Measurements from ENCODE around the gene IFNA16. TPM values are rescaled to one million over a fixed set of nuclear protein-coding genes. Genes with fewer than 3 reads are reported as not detected.
A peak's percentile ranks its signal among the peaks of the same experiment; 100 is the strongest.
"Not testable (repeated sequence)": the region's sequence is repeated elsewhere in the genome, so short reads cannot be mapped to it uniquely, and the experiment has no call there.

Gene IFNA16
- total and polyA plus RNA-seq, 11 donors, result not detected

DNA sequence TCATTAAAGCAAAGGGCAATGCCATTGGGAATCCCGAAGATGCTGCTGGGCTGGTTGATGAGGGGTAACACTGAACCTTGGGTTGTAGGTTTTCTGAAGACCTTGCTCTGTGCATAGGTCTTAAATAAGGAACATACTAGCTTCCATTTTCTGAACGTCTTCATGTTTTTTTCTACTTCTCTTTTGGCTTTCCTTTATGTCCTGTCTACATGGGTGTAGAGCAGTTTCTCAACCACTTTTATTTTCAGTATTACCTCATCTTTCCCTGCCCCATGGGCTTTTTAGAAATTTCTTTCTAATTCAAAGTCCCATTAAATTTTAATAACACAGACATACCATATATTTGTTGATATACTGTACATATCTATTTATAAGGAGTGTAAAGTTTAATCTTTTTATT lies 22.8 kb upstream of the IFNA16 start, which contains the start of gene IFNA14:
IFNA14 (minus strand) TSS at position 95 of the 400 bp plus-strand sequence; CDS start at position 25, 70 bp downstream.
- H3K36me3 ChIP-seq, result no peaks in the 10 kb centered on the region
- intact Hi-C loops (cut with DNase I), result loop anchor here in 2 of 10 donors (10.0 kb wide), 1 partner anchor 545 kb away; no protein-coding TSS in a partner anchor
- H3K4me1 ChIP-seq, result peaks cover 0 to 5% (median 0%) of the 10 kb centered on the region in 12 donors
- no peak within 1 kb of the TSS for H3K4me3 ChIP-seq
- TF ChIP-seq POLR2A (IDR thresholded peaks at IDR 0.05), result no peak
- TF ChIP-seq, protein P1, sequence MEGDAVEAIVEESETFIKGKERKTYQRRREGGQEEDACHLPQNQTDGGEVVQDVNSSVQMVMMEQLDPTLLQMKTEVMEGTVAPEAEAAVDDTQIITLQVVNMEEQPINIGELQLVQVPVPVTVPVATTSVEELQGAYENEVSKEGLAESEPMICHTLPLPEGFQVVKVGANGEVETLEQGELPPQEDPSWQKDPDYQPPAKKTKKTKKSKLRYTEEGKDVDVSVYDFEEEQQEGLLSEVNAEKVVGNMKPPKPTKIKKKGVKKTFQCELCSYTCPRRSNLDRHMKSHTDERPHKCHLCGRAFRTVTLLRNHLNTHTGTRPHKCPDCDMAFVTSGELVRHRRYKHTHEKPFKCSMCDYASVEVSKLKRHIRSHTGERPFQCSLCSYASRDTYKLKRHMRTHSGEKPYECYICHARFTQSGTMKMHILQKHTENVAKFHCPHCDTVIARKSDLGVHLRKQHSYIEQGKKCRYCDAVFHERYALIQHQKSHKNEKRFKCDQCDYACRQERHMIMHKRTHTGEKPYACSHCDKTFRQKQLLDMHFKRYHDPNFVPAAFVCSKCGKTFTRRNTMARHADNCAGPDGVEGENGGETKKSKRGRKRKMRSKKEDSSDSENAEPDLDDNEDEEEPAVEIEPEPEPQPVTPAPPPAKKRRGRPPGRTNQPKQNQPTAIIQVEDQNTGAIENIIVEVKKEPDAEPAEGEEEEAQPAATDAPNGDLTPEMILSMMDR (IDR thresholded peaks at IDR 0.05), result no peak
- H3K27me3 ChIP-seq, result peaks cover 0 to 26% (median 7%) of the 10 kb centered on the region in 9 donors
- DNase-seq (no peak), ATAC-seq (no peak)
- no peak within 1 kb of the TSS for H3K27ac ChIP-seq
- no peaks in the 10 kb centered on the region for H3K9me3 ChIP-seq
- 71 to 87% (median 84%) methylated on average over 2 of the region's 2 CpGs for WGBS, 4 donors

DNA sequence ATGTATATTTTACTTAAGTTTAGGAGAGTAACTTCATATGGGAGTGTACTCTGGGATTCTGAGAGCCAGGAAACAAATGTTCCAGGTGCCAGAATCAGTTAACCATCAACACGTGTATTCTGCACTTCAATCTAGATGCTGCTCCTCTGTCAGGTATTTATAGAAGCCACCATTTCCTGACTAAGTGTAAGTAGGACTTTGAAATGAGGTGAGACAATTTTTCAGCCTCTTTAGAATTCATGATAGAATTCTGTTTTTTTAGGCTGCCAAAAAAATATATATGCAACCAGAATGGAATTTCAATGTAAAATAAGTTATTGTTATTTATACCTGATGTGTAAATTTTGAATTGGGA lies 19.2 kb upstream of the IFNA16 start:
- peaks cover 0 to 11% (median 0%) of the 10 kb centered on the region in 9 donors for H3K27me3 ChIP-seq
- H3K9me3 ChIP-seq, ATAC-seq, H3K36me3 ChIP-seq, H3K4me1 ChIP-seq, H3K27ac ChIP-seq, H3K4me3 ChIP-seq, DNase-seq: not testable (repeated sequence)
- intact Hi-C loops (cut with DNase I), result loop anchor here in 2 of 10 donors (10.0 kb wide), 1 partner anchor 548 kb away; no protein-coding TSS in a partner anchor
- 8 to 21% (median 13%) methylated on average over 1 of the region's 1 CpG for WGBS, 4 donors

- not testable (repeated sequence) for H3K4me1 ChIP-seq, H3K9me3 ChIP-seq, H3K36me3 ChIP-seq, H3K27ac ChIP-seq, H3K4me3 ChIP-seq
- TF ChIP-seq, protein P1 (IDR thresholded peaks at IDR 0.05), result peak; percentile 7 to 62 (median 42)
- ATAC-seq (peak in 3 of 4 donors; percentile 60 to 80 (median 63)), DNase-seq (peak in 2 of 5 donors; percentile 37 to 42)
- intact Hi-C loops (cut with DNase I), result loop anchor here in 2 of 10 donors (10.0 kb wide), 1 partner anchor 549 kb away; no protein-coding TSS in a partner anchor
- WGBS, 4 donors, result 30 to 32% (median 31%) methylated on average over 8 of the region's 8 CpGs
- H3K27me3 ChIP-seq, result peaks cover 0 to 11% (median 0%) of the 10 kb centered on the region in 9 donors
Measured at GRCh38 chr9:21235468-21236359, 18.6 kb upstream of the IFNA16 start.

DNA sequence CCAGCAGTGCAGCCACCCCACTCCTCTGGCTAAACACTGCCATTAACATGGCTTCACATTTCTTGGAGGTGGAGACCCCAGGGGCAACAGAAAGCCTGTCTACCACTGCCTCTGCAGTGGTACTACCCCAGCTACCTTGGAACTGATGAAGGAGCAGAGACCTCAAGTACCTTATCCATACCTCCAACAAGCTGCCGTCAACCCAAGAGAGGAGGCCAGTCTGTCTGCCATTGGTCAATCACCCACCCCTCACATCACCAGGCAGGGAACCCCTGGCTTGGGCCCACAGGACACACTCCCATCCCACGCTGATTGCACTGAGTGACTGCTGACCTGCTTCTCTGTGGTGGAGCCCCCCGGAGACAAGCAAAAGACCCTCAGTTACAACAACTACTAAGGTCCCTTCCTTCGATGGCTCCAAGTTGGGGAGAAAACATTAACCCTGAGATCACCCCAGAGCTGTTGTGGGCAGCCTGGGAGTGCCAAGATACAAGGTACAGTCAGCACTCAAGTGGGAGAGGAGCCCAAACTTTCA lies 17.1 kb upstream of the IFNA16 start:
- TF ChIP-seq, protein P1 (IDR thresholded peaks at IDR 0.05), result no peak
- no peak for TF ChIP-seq POLR2A (IDR thresholded peaks at IDR 0.05)
- Histone ChIP-seq H3K9me3 (no peaks in the 10 kb centered on the region), H3K27ac (no peak overlapping the region), H3K27me3 (no peaks in the 10 kb centered on the region), H3K4me1 (peaks cover 0 to 5% (median 0%) of the 10 kb centered on the region in 12 donors), H3K36me3 (no peaks in the 10 kb centered on the region), H3K4me3 (no peak overlapping the region)
- intact Hi-C loops (cut with DNase I), result loop anchor here in 2 of 10 donors (10.0 kb wide), 1 partner anchor 551 kb away; no protein-coding TSS in a partner anchor
- no peak for ATAC-seq
- peak in 1 of 5 donors; percentile 19 for DNase-seq
- WGBS, 4 donors, result 66 to 95% (median 77%) methylated on average over 3 to 4 of the region's 4 CpGs

Measured in heart left ventricle (tissue), 16 donors.